SJSA1 (cell line): ENCODE results near the gene KCNJ10. TPM values are rescaled to one million over a fixed set of nuclear protein-coding genes. Genes with fewer than 3 reads are reported as not detected.
"Not testable (repeated sequence)": the region's sequence is repeated elsewhere in the genome, so short reads cannot be mapped to it uniquely, and the experiment has no call there.

Experiments used
- DNase-seq, 2 experiments: peaks; one replicate each; pipeline ENCODE4 v3.0.0-alpha.2; 2015 to 2020; ENCODE audit warnings: low spot score in 2 of 2, low read depth in 1 of 2
- H3K27ac ChIP-seq: fragments of 250-450 bp; sonication (Bioruptor Pico); 2 replicates; pipeline ENCODE4 v1.5.1; 2020; ENCODE audit warnings: mild to moderate bottlenecking, moderate library complexity
- H3K27me3 ChIP-seq: fragments of 250-450 bp; sonication (Bioruptor Pico); replicated peaks from 2 replicates; pipeline ENCODE4 v1.5.1; 2020; ENCODE audit warnings: mild to moderate bottlenecking, moderate library complexity
- H3K36me3 ChIP-seq: fragments of 250-450 bp; sonication (Bioruptor Pico); 2 replicates; pipeline ENCODE4 v1.5.1; 2020; ENCODE audit warnings: mild to moderate bottlenecking
- H3K4me1 ChIP-seq: fragments of 250-450 bp; sonication (Bioruptor Pico); replicated peaks from 2 replicates; pipeline ENCODE4 v1.6.1; 2021; ENCODE audit warnings: mild to moderate bottlenecking
- H3K4me3 ChIP-seq: fragments of 250-450 bp; sonication (Bioruptor Pico); 2 replicates; pipeline ENCODE4 v1.5.1; 2020; ENCODE audit warnings: mild to moderate bottlenecking
- H3K9me3 ChIP-seq: fragments of 250-450 bp; sonication (Bioruptor Pico); replicated peaks from 2 replicates; pipeline ENCODE4 v1.5.1; 2020; ENCODE audit warnings: mild to moderate bottlenecking
- total RNA-seq: library from RNA; depleted of rRNA; stranded (reverse); fragments of >200 nt; shearing (Covaris generic); gene quantifications from 2 replicates; pipeline ENCODE4 v1.2.3, GENCODE V29; 2014; rRNA removed

KCNJ10 gene
- total RNA-seq = not detected in 2 replicates

- Histone ChIP-seq H3K4me1 (peaks cover 8% of the 10 kb centered on the region), H3K9me3 (no peaks in the 10 kb centered on the region), H3K4me3 (peak within 1 kb of the TSS; percentile 33), H3K27ac (no peak within 1 kb of the TSS), H3K36me3 (no peaks in the 10 kb centered on the region), H3K27me3 (peaks cover 65% of the 10 kb centered on the region)
- no peak for DNase-seq
Observed at GRCh38 chr1:160069460-160070231, at the start of gene KCNJ10. Gene KCNJ10 (minus strand): TSS chr1:160070160. CDS start chr1:160042532, 27,628 bp downstream.

DNA sequence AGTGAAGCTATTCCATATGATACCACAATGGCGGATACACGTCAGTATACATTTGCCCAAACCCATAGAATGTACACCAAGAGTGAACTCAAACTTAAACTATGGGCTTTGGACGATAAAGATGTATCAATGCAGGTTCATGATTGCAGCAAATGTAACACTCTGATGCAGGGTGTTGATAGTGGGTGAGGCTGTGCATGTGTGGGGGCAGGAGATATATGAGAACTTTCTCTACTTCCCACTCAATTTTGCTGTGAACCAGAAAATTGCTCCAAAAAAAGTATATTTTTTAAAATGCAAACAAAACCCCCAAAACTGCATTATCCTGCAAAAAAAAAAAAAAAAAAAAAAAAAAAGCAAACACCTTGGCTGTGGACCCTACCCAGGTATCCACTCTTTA lies 49.0 kb upstream of the KCNJ10 start:
- Histone ChIP-seq H3K4me3 (no peak overlapping the region), H3K4me1 (peaks cover 6% of the 10 kb centered on the region), H3K27me3 (no peaks in the 10 kb centered on the region), H3K9me3 (no peaks in the 10 kb centered on the region), H3K36me3 (no peaks in the 10 kb centered on the region), H3K27ac (no peak overlapping the region)
- no peak for DNase-seq

DNA sequence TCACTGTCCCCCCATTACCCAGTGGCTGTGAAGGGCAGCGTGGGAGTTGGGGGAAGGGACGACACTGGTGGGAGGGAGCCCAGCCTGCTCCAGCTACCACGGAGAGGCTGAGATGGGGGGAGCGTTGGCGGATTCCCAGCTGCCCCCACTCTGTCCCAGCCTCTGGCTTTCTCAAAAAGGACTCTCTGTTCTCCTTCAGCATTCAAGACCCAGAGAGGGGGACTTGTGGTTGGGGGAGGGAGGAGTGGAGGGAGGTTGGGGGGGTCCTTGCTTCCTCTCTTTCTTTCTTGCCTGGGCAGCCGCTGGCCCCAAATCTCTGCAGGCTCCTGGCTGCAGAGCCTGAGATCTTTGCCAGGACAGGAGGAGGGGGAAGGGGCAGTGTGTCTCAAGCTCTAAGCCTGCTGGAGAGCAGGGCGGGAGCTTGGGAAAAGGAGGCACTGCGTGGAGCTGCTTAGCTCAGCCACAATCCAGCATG lies 47.8 kb upstream of the KCNJ10 start:
- DNase-seq = no peak
- Histone ChIP-seq H3K9me3 (no peaks in the 10 kb centered on the region), H3K27ac (no peak overlapping the region), H3K36me3 (no peaks in the 10 kb centered on the region), H3K4me1 (no peaks in the 10 kb centered on the region), H3K27me3 (no peaks in the 10 kb centered on the region), H3K4me3 (no peak overlapping the region)

DNA sequence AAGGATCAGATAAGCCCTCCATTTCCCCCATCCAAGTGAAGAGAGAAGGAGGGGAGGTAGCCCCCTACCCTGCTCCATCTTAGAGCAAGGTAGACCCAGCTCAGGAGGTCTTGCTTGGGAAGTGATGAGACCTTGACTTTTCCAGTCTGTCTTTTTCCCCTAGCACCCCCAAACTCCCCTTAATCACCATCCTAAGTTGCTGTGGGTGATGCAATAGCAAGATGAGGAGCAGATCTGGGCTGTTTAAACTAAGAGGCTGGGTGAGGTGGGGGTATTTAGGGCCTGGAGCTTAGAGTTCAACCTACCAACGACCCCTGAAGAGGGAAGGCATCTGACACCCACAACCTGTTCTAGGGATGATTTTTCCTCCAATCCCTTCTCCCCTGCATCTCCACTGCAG lies 47.3 kb upstream of the KCNJ10 start:
- no peaks in the 10 kb centered on the region for H3K4me1 ChIP-seq
- no peaks in the 10 kb centered on the region for H3K9me3 ChIP-seq
- H3K36me3 ChIP-seq = no peaks in the 10 kb centered on the region
- DNase-seq = no peak
- no peak overlapping the region for H3K27ac ChIP-seq
- no peaks in the 10 kb centered on the region for H3K27me3 ChIP-seq
- no peak overlapping the region for H3K4me3 ChIP-seq

DNA sequence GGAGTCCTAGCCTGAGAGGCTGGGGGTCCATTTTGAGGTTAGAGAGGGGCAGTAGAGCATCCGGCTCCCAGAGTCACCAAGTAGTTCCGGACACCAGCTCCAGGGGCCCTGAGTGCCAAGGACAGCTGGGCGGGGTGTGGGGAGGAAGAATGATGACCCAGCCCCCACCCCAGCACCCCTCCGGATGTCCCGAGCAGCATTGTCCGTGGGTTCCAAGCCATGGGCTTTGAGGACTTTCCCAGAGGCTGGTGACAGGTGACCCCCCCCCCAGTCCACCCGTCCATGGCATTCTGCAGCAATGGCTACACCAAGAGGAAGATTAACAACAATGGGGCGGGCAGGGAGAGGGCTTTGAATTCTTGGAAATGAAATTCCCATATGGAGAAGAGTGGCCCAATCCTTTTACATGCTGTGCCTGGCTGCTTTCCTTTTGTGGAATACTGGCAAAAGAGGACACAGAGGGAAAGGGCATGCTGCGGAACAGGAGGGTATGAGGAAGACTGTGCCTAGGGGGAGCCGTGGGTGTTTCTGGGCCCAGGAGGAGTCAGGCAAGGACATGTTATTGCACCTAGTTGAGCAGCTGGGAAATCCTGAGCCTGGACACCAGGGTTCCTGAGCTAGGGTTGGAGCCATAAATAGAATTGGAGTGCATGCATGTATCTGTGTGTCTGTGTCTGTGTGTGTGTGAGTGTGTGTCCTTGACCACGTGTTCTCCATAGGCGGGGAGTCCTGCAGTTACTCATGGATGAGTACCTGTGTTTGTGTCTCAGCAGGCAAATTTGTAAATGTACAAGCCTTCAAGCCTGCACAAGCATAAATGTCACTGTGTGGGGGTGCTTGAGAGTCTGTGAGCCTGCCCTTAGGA lies 46.6 kb upstream of the KCNJ10 start:
- no peaks in the 10 kb centered on the region for H3K27me3 ChIP-seq
- H3K4me1 ChIP-seq = no peaks in the 10 kb centered on the region
- H3K27ac ChIP-seq = no peak overlapping the region
- H3K4me3 ChIP-seq = no peak overlapping the region
- DNase-seq = no peak
- no peaks in the 10 kb centered on the region for H3K36me3 ChIP-seq
- no peaks in the 10 kb centered on the region for H3K9me3 ChIP-seq

DNA sequence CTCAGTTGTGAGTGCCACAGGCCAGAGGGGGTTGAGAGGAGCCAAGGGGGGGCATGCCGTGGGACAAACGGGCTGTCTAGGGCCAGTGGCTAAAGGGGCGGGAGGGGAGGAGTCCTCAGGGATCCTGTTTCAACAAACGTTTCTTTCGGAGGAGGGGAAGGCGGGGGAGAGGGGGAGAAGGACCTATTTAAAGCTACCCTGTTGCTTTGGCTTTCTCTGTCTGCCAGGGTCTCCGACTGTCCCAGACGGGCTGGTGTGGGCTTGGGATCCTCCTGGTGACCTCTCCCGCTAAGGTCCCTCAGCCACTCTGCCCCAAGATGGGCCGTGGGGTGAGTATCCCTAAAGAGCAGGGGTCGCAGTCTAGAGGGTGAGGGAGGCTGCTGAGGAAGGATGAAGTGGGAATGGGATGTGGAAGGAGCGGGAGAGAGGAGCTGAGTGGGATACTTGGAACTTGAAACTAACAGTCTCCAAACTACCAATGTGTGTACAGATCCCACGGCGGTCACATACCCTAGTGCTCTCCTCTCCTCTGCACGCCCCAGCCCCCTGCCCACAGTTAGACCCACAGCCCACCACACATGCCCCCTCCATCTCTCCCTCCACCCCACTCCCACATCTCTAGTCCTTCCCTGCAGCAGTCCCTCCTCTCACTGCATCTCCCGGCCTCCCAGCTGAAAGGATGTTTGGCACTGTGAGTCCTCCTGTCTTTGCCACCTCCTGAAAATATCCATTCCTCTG lies 45.8 kb upstream of the KCNJ10 start, which contains the start of gene ATP1A2:
Gene ATP1A2, plus strand, starts transcription at position 215 of the 738 bp plus-strand sequence. Its CDS starts 103 bp downstream, at position 318.
- no peak within 1 kb of the TSS for H3K4me3 ChIP-seq
- H3K9me3 ChIP-seq = no peaks in the 10 kb centered on the region
- H3K36me3 ChIP-seq = no peaks in the 10 kb centered on the region
- H3K27ac ChIP-seq = no peak within 1 kb of the TSS
- no peaks in the 10 kb centered on the region for H3K27me3 ChIP-seq
- H3K4me1 ChIP-seq = no peaks in the 10 kb centered on the region
- DNase-seq = no peak

GRCh38 chr1:160114085-160114484 lies 44.1 kb upstream of the KCNJ10 start:
- no peaks in the 10 kb centered on the region for H3K27me3 ChIP-seq
- H3K27ac ChIP-seq = no peak overlapping the region
- no peaks in the 10 kb centered on the region for H3K36me3 ChIP-seq
- no peak for DNase-seq
- H3K9me3 ChIP-seq = no peaks in the 10 kb centered on the region
- H3K4me3 ChIP-seq = no peak overlapping the region
- peaks cover 8% of the 10 kb centered on the region for H3K4me1 ChIP-seq

DNA sequence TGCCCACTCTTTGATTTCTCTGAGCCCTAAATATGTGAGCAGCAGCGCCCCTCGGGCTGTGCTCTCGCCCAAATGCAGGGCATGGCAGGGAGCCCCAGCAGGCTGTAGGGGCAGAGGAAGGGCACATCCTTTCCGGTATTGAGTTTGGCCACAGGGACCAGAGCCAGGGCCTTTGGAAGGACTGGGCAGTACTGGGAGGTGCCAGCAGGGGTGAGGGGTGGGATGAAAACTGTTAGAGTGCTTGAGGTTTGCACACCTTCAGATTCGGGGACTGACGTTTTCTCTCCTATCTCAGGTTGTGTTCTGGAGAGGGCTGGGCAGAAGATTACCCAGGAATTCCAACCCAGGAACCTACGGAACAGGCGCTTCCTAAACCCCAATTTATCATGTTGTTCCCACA lies 43.4 kb upstream of the KCNJ10 start:
- no peaks in the 10 kb centered on the region for H3K9me3 ChIP-seq
- H3K27me3 ChIP-seq = no peaks in the 10 kb centered on the region
- H3K4me3 ChIP-seq = no peak overlapping the region
- no peaks in the 10 kb centered on the region for H3K36me3 ChIP-seq
- no peak overlapping the region for H3K27ac ChIP-seq
- no peak for DNase-seq
- peaks cover 14% of the 10 kb centered on the region for H3K4me1 ChIP-seq

DNA sequence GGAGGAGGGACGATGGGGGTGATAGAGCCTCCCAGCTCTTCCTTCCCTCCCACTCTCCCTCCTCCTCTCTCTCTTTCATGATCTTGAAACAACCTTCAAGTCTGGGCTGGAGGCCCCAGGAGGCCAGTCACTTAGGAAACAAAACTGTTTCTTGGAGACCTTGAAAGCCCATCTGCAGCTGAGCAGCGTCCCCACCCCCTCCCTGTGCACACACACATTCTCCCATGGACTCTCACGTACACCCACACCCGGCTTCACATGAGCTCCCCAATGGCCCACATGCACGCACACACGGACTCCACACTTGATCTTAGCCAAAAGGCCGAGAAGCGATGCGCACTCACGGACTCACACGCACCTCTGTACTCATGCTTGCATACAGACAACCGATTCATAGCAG lies 42.4 kb upstream of the KCNJ10 start:
- Histone ChIP-seq H3K27ac (no peak overlapping the region), H3K4me1 (peaks cover 14% of the 10 kb centered on the region), H3K36me3 (no peaks in the 10 kb centered on the region), H3K27me3 (no peaks in the 10 kb centered on the region), H3K9me3 (no peaks in the 10 kb centered on the region), H3K4me3 (no peak overlapping the region)
- no peak for DNase-seq

- not testable (repeated sequence) for DNase-seq, H3K4me3 ChIP-seq, H3K27ac ChIP-seq, H3K27me3 ChIP-seq, H3K36me3 ChIP-seq, H3K9me3 ChIP-seq
- peaks cover 14% of the 10 kb centered on the region for H3K4me1 ChIP-seq
Observed at GRCh38 chr1:160111462-160111861, 41.5 kb upstream of the KCNJ10 start.

DNA sequence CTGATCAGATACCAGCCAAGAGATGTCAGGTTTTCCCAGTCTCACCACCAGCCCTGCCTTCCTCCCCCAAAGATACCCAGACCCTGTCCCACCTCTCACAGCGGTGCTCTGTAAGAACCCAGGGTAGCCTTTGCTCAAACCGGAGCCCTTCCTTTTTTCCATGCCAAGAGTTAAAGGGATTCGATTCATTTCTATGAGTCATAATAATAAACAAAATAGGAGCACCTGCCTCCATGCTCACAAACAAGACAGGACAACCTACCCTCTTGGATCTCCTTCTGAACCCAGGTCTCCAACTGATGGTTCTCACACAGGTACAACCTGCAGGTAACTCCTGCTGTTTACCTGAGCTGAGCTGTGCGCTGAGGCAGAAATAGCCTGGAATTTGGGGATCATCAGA lies 39.7 kb upstream of the KCNJ10 start:
- Histone ChIP-seq H3K36me3 (no peaks in the 10 kb centered on the region), H3K27me3 (no peaks in the 10 kb centered on the region), H3K9me3 (no peaks in the 10 kb centered on the region), H3K4me3 (no peak overlapping the region), H3K27ac (no peak overlapping the region), H3K4me1 (peaks cover 14% of the 10 kb centered on the region)
- no peak for DNase-seq

DNA sequence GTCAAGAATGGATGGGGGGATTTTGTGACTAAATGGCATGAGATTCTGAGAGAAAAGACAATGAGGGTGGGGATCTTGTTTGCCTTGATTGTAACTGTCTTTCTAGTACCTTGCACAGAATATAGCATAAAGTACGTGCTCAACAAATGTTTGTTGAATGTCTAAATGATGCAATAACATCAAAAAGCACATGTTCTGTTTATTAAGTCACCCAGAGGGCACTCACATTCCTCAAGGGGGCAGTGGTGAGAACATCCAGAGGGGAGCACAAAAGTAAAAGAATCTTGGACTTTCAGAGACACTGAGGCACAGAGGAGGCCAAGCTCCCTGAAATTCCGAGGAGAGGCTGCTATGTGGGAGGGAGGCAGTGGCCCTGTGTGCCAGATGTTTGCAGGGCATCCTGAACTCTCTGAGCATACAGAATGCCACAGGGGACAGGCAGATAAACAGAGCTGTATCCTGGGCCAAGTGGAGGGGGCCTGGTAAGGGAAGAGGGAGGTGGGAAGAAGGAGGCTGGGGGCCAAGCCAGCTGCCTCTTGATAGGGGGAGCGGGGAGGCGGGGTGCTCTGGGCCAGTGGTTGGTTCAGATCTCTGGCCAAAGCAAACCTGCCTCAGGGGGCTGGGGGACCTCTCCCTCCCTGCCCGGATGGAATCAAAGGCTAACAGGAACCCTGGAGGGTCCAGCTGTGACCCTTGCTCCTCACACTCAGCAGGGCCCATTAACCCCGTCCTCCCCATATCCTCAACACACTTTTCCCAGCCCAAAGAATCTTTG lies 39.1 kb upstream of the KCNJ10 start:
- DNase-seq = peak in 1 of 2 experiments; percentile 38
- Histone ChIP-seq H3K9me3 (no peaks in the 10 kb centered on the region), H3K27ac (no peak overlapping the region), H3K36me3 (no peaks in the 10 kb centered on the region), H3K4me1 (peaks cover 21% of the 10 kb centered on the region), H3K27me3 (no peaks in the 10 kb centered on the region), H3K4me3 (no peak overlapping the region)

GRCh38 chr1:160107512-160107911 lies 37.6 kb upstream of the KCNJ10 start:
- no peaks in the 10 kb centered on the region for H3K36me3 ChIP-seq
- H3K4me1 ChIP-seq = peaks cover 36% of the 10 kb centered on the region
- H3K9me3 ChIP-seq = no peaks in the 10 kb centered on the region
- H3K27me3 ChIP-seq = no peaks in the 10 kb centered on the region
- H3K4me3 ChIP-seq = no peak overlapping the region
- H3K27ac ChIP-seq = no peak overlapping the region
- DNase-seq = no peak
